GM19397 (cell line): ENCODE measurements around the gene ZNF425.
"Not testable (repeated sequence)": the region's sequence is repeated elsewhere in the genome, so short reads cannot be mapped to it uniquely, and the experiment has no call there.

ENCODE experiments used
- ATAC-seq: cut with Tn5 transposase; IDR thresholded peaks from one replicate; pipeline ENCODE4 v1.9.1; 2021; ENCODE audit warnings: mild to moderate bottlenecking, moderate library complexity; ENCODE audit not compliant: unreplicated experiment

The ZNF425 gene

GRCh38 chr7:149074116-149074885 is 51.8 kb downstream of the ZNF425 start:
- ATAC-seq: no peak

- no peak for ATAC-seq
Observed at GRCh38 chr7:149072438-149072775, 53.7 kb downstream of the ZNF425 start.

- ATAC-seq: no peak
Observed at GRCh38 chr7:149071641-149072437, 54.3 kb downstream of the ZNF425 start.

GRCh38 chr7:149071182-149071635 is 54.9 kb downstream of the ZNF425 start:
- no peak for ATAC-seq

GRCh38 chr7:149070372-149071125 is 55.6 kb downstream of the ZNF425 start:
- no peak for ATAC-seq

- no peak for ATAC-seq
Observed at GRCh38 chr7:149067869-149068268, 58.3 kb downstream of the ZNF425 start.

- no peak for ATAC-seq
Observed at GRCh38 chr7:149063476-149063875, 62.6 kb downstream of the ZNF425 start.

GRCh38 chr7:149062217-149062899 is 63.8 kb downstream of the ZNF425 start:
- ATAC-seq: not testable (repeated sequence)

GRCh38 chr7:149060156-149060555 is 66.0 kb downstream of the ZNF425 start:
- ATAC-seq: no peak

- ATAC-seq: no peak
Observed at GRCh38 chr7:149053885-149054284, 72.2 kb downstream of the ZNF425 start.

- no peak for ATAC-seq
Observed at GRCh38 chr7:149053384-149053783, 72.7 kb downstream of the ZNF425 start.
